Medulla oblongata (tissue), 1 donor: Measurements from ENCODE around the gene PPFIA4.

Experiments used
- DNase-seq: peaks from one replicate; pipeline ENCODE4 v3.0.0-alpha.2; 2015; ENCODE audit errors: extremely low spot score

PPFIA4 gene

DNA sequence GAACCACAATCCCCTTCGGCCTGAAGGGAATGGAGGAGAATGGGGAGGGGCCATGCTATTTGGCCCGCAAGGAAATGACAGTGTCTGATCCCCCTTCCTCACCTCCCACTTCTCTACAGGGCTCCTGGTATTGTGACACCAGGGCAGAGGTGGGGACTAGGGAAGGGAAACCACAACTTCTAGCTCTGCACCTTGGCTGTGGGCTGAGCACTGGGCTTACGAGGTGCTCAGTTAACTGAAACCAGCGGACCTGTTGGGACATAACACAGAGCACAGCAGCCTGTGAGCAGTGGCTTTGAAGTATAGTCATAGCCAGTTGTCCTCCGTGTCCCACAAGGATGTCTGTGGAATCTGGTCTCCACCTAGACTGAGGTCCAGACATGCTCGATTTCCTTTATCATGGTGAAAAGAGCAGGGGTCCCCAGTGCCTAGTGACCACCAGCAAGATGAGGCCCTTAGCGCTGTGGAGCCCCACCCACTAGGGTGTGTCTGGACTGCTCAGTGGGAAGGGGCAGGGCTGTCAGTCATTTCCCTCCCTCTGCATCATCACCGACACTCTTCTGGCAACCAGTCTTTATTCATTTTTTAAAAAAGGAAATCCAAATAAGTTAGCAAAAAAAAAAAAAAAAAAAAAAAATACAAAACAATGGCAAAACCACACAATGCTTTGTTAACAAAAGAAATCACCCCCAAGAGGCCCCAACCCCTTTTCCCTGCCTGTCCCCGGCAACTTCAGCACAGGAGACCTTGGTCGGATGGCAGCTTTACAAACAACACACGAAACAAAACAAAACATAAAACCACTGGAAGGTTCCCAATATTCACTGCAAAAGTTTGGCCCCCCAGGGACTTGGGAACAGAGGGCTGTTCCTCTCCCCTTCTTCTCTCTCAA is 56.5 kb downstream of the PPFIA4 start:
- no peak for DNase-seq

DNA sequence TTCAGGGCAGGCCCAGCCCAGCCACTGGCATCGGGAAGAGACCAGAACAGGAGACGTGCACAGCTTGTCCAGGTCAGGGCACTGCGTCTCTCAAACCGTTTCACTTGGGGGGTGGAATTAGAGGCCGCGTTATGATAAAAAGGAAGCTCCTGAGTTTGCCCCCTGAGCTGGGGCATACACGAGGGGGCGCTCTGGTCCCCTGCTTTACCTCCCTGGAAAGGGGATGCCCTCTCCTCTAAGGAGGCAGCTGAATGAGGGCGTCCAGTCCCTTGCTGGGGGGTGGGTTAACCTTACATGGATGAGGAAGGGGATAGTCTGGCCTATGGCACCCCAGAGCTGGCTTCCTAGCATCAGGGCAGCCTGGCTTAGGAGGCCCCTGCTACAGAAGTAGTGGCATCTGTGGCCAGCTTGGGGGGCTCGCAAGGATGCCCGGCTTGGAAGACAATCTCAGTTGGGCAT is 57.2 kb downstream of the PPFIA4 start:
- DNase-seq: no peak

DNA sequence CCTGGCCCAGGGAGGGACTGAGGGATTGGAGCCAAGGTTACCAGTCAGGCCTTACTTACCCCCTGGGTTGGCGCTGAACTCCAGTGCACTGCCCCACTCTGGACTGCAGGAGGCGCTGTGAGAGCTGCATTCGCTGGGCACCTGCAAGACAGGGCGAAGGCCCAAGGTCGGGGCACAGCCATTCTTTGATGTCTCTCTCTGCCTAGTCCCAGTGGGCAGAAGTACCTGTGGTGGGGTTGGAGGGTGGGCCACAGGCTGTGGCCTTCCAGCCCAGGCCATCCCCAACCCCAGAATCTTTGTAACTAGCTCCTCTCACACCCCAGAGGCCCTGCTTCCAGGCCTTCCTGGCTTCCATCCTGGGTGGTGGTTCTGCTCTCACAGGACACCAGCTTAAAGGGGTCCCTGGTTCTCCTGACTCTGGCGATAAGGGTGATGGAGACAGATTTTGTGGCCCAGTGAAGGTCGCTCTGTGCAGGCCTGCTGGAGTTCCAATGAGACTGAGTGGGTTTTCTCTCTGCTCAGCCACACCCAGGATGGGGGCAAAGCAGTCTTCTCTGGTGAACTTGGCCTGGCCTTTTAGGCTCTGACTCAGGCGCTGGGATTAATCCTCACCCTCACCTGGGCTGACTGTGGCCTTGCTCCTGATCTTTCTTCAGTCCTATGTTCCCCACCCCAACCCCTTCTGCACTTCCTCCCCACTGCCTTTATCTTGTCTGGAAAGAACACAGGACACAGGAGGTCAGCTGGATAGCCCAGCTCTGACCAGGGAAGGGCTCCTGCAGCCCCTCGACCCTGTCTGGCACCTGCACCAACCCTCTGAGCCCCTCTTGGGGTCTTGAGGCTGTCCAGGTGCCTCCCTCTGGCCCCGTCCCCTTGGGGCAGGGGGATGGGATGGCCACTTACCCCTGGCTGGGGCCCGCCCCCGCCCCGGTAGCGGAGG is 58.6 kb downstream of the PPFIA4 start:
- no peak for DNase-seq

DNA sequence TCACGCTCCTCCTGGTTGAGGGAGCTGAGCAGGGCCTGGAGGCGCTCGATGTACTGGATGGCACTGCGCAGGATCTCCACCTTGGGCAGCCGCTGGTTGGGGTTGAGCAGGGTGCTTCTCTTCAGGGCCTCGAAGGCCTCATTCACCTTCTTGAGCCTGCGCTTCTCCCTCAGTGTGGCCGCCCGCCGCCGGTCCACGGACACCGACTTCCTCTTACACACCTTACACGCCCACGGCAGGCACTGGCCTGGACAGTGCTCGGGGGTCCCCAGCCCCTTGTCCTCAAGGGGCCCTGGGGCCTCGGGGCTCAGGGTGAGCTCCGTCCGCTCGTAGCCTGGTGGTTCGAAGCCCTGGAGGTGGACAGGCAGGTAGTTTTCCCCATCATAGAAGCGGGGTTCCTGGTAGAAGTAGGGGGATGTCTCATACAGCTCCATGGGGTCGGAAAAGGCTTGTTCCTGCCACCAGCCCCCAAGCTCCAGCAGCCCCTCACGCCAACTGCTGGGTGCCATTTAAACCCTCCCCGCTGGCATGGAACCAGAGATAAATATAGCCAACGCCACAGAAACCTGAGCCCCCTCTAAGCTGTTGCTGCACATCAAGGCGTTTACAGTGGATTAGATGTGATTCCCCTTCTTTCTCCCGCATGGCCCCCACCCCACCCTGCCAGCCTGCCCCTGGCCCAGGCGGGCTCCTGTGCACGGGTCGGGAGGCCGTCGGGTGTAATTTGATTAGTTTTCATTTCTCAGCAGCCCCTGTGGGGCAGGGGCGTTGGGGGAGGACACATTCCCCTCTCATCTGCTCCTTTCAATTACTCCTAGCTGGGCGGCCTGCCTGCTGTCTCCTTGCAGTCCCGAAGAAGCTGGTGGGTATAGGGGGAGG is 59.5 kb downstream of the PPFIA4 start, which contains the start of gene MYOG:
Gene MYOG, minus strand, starts transcription at position 485 of the 879 bp plus-strand sequence. Its CDS starts 51 bp downstream, at position 434.
- DNase-seq: no peak

DNA sequence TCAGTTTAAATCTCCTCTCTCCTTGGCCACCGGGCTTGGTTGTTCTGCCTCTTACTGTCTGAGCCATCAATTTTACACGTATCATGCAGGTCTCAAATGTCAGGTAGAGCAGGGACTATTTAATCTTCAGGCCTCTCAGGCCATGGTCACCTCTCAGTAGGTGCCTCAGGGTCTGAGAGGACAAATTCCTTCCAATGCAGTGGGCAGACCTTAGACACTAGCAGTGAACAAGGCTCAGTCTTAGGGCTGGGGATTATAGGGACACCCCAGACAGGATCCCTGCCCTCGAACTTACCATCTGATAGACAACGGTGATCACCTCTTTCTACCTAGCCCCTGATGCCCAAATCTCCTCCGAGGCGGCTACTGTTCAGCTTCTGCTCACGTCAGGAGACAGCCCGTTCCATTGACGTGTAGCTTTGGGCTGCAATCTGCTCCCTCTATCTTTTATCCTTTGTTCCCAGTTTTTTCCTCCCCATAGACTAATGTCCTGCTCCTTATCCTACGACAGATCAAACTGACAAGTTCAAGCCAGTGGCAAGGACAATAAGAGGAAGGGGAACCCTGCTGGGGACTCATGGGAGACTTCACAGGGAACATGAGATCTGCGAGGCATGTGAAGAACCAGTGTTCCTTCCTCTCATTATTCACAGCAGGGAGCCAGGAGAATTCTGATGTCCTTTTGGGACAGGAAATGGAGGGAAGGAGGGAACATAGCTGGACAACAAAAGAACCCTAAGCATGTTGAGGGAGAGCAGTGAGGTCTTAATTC is 60.9 kb downstream of the PPFIA4 start:
- no peak for DNase-seq

DNA sequence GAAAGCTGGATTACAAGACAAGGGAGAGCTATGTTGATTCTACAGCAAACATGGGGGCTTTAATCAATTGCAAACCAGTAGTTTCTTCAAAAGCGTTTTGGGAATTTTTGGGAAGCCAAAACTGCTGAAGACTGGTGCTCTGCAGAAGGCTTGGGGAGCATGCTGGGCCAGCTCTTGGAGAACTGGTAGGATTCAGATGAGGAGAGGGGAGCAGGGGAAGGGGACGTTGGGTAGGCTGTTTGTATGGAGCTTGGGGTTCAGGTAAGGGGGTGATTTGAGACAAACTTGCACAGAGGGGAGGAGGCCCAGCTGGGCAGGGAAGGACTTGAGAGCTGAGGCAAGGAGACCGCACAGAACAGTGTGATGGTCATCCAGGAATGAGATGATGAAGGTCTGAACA is 62.1 kb downstream of the PPFIA4 start:
- DNase-seq: no peak

DNA sequence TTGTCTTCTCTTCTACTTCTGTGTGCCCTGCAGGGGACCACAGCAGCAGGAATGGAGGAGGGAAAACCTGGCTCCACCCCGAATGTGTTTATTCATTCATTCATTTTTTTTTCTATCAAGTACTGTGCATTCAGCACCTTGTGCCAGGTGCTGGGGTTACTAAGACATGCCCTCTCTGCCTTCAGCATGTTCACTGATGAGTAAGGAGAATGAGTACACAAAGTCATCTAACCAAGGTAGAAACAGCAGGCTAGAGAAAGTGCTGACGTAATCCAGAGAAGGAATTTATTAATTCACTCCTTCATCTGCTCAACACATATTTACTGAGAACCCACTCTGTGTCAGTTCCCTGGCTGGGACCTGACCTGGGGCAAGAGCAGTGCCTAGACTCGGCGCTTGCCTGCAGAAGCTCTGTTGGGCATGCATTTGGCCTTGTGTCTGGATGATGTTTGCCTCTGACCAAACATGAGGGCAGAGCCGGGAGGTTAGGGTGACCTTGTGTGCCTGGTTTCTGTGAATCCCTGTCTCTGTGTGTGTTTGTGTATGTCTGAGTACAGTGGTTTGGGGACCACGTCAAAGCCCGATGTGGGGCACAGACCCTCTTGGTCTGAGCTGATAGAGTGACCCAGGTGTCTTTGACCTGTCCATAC is 62.8 kb downstream of the PPFIA4 start:
- no peak for DNase-seq

DNA sequence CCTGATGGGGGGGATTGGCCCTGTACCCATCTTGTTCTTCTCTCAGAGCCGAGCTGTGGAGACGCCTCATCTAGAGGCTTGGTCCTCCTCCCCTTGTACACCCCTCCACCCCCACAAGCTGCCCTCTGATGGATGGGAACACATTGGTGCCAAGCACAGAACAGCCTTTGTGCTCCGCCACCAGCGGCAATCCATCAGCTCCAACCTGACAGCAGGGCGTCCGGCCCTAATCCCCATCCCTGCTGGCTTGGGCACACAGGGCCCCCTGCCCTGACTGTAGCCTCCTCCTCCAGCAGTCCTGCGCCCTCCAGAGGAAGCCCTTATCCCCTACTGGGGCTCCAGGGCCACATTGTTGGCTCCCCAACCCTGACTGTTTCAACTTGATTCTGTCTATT is 63.4 kb downstream of the PPFIA4 start:
- DNase-seq: peak; percentile 82

DNA sequence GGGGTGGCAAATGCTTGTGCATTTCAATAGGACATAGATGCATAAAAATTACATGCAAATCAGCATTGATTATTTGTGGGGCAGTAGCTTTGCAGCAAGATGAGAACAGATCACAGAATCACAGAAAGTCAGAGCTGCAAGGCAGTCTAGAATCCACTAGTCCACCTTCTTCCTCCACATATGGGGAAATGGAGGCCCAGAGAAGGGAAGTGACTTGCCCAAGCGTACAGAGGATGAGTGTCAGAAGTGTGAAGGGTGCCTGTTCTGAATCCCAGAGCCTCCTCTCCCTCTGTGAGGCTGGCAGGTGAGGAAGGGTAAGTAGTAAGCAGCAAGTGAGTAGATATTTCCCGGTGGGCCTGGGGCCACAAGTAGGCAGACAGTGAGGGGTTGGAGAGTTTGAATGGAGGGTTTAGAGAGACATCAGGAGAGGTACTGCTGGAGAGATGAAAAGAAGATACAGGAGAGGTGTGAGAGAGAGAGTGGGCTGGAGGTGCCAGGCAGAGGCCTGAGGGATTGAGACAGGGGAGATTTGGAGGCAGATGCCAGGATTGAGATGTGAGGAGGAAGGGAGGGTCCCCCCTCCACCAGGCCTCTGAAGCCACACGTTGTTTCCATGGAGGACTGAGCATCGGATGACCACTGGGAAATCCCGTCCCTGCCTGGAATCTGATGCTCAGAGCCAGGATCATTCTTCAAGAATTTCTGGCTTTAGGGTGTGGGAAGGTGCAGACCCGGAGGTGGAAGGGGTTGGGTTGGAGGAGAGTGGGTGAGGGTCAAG is 64.3 kb downstream of the PPFIA4 start:
- DNase-seq: no peak

DNA sequence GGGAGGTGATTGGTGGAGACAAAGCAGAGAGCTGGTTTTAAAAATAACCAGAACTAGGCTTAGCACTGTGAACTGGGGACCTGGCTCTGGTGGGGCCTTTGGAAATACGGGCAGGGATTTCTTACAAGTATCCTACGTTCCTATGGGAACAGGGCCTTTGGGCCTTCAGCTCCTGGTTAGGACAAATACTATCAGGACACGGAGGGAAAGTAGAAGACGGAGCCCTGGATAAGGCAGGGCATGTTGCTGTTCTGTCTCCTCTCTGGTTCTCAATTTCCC is 64.8 kb downstream of the PPFIA4 start:
- DNase-seq: no peak

DNA sequence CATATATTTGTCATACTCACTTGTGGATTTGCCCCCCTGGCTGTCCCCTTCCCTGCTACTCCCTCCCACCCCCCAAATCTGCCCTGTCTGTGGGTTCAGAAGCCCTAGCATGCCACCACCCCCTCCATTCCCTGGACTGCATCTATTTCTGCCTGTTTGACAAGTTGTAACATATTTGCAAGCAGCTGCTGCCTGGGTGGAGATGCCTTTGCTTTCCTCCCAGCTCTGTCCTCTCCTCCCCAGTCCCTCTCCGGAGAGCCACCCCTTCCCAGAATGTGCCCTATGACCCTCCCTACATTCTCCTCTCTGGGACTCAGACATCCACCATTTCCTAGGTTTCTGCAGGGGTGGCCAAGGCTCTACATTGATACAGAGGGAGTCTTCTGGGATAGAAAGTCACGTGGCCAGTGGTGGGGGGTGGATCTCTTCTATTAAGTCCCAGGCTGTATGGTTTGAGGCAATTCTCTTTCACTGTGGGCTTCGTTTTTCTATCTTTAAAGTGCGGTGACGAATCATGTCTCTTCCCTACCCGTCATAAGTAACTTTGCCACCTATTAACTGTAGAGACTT is 65.6 kb downstream of the PPFIA4 start:
- DNase-seq: no peak

DNA sequence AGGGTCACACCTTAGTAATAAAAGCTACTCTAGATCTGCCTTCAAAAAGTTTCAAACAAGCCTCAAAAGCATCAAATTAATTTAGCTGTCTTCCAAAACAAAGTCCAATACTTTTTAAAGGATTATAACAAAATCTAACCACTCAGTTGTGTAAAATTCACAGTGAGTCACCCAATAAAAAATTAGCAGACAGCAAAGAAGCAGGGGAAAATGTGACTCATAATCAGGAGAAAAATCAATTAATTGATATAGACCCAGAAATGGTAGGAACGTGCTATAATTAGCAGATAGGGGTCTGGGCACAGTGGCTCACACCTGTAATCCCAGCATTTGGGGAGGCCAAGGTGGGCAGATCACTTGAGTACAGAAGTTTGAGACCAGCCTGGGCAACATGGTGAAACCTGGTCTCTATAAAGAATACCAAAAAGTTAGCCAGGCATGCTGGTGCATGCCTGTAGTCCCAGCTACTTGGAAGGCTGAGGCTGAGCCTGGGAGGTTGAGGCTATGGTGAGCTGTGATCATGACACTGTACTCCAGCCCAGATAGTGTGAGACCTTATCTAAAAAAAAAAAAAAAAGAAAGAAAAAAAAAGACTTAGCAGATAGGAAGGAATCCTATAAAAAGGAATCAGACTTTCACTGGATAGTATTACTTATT is 67.6 kb downstream of the PPFIA4 start:
- no peak for DNase-seq

DNA sequence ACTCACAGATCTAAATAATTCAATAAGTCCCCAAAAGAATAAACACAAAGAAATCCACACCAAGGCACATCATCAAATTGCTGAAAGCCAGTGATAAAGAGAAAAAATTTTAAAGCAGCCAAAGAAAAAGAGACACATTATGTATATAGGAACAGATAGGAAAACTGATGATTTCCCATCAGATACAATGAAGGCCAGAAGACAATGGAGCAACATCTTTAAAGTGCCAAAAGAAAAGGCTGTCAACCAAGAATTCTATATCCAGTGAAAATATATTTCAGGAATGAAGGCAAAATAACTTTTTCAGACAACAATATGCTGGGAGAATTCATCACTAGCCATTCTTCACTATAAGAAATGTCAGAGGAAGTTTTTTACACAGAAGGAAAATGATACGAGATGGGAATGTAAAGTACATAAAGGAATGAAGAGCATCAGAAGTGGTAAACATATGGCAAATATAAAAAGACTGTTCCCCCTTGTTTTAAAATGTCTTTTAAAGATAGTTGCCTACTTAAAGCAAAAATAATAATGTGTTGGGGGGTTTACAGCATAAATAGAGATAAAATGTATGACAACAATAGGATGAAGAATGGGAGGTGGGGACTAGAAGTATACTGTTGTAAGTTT is 68.9 kb downstream of the PPFIA4 start:
- DNase-seq: no peak

DNA sequence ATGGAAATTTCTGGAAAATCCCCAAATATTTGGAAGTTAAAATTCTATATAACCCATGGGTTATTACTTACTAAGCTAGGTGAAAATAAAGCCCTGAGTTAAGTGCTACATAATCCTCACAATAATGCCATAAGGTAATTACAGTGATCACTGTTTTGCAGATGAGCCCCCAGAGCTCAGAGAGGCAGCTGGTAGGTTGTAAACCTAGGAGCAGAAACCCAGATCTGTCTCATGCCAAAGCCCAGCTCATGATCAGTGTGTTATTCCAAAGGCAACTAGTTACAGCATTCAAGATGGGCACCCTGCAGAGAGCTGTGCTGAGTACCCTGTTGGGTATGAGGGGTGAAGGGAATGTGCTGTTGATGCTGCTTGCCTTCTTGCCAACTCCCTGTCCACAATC is 70.3 kb downstream of the PPFIA4 start:
- DNase-seq: no peak

DNA sequence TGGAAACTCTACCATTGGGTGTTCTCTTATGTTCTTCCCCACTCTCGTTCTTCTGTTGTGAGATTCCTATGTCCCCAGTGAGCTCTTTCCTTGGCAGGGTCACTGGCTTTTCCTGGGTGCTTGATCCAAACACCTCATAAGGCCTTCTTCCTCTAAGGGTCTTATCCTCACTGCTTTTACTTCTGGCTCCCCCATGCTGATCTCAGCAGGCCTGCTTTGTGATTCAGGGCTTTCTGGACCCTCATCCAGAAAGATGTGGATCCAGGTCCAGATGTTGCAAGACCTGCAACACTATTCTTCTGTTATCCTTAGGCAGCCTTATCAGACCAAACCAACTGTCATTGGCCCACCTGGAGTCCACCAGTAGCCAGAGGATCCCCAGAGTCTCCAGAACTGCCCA is 70.7 kb downstream of the PPFIA4 start:
- DNase-seq: no peak

DNA sequence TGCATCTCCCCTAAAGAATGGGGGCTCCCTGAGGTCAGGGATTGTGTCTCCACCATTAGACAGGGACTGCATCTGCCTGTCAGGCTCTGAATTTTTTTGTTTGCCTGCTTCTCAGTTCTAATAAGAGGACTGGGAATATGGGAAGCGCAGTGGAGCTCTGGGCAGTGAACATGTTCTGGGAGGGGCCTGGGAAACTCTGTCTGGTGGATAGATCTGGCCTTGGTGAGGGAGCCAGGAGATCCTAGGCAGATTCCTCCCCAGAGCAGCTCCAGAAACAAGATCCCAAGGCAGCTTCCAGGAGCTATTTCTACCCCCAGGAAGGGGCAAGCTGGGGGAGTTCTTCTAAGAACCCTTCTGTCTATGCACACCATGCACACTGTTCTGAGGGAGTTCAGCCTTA is 72.2 kb downstream of the PPFIA4 start:
- no peak for DNase-seq

DNA sequence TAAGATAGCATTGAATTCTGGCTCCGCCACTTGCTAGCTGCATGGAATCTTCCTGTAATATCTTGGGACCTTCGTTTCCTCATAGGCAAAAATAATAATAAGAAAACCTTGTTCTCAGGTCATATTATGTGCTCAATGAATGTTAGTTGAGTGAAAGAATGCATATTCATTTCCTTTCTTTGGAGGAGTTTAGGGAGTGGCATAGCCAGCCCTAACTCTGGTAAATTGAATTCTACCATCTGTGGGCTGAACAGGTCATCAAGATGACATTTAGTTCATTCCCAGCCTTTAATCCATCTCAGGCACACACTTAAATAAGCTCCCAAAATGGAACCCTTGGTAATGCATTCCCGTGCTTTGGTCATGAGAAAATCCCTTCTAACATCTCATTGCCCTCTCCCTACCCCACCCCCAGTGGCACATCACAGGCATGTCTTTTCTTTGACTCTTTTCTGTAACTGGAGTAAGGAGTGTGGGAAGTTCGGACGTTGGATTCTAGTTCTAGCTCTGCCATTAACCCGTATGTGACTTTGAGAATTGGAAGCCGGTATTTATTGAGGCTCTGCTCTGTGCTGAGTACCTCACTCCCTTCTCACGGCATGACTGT is 72.7 kb downstream of the PPFIA4 start:
- DNase-seq: no peak
